ENCODE results near the gene NAPA. TPM values are rescaled to one million over a fixed set of nuclear protein-coding genes. Genes with fewer than 3 reads are reported as not detected.

NAPA gene
- total and polyA plus RNA-seq, 10 of the 15 experiments (the other 5 are each of a cell fraction or from before 2014, with no cell fraction given): 8.2 to 193 (median 102) TPM

GRCh38 chr19:47490031-47490430 is 24.8 kb downstream of the NAPA start (continued):
- TF ChIP-seq CUX1 (IDR thresholded peaks at IDR 0.05; ENCODE audit: insufficient replicate concordance, low read depth, low read length) (no peak), BCL3 (IDR thresholded peaks at IDR 0.05; ENCODE audit: borderline replicate concordance, insufficient read depth, low read depth, low read length, poor library complexity, severe bottlenecking) (peak; percentile 73), BRCA1 (IDR thresholded peaks at IDR 0.05; ENCODE audit: low read depth, low read length) (no peak), NR2F1 (conservative IDR thresholded peaks at IDR 0.05) (no peak), POLR2AphosphoS5 (IDR thresholded peaks at IDR 0.05; ENCODE audit: low read length) (peak; percentile 25; the same call in 1 of the 2 replicates), CREB1 (IDR thresholded peaks at IDR 0.05; ENCODE audit: low read depth) (no peak), NKRF (conservative IDR thresholded peaks at IDR 0.05) (no peak), NR2C1 (IDR thresholded peaks at IDR 0.05) (no peak), HDGF (IDR thresholded peaks at IDR 0.05) (0 out of 2 replicates have a peak, but pooled peaks have one; percentile 40), YY1 (IDR thresholded peaks at IDR 0.05; ENCODE audit: low read depth, low read length) (no peak)

Data from GM12878 (cell line).